ENCODE measurements around the gene JOSD2. TPM values are rescaled to one million over a fixed set of nuclear protein-coding genes. Genes with fewer than 3 reads are reported as not detected.

Gene JOSD2
- polyA plus RNA-seq, 6 donors from 2014 or later = 9.8 to 20.7 (median 12.2) TPM

DNA sequence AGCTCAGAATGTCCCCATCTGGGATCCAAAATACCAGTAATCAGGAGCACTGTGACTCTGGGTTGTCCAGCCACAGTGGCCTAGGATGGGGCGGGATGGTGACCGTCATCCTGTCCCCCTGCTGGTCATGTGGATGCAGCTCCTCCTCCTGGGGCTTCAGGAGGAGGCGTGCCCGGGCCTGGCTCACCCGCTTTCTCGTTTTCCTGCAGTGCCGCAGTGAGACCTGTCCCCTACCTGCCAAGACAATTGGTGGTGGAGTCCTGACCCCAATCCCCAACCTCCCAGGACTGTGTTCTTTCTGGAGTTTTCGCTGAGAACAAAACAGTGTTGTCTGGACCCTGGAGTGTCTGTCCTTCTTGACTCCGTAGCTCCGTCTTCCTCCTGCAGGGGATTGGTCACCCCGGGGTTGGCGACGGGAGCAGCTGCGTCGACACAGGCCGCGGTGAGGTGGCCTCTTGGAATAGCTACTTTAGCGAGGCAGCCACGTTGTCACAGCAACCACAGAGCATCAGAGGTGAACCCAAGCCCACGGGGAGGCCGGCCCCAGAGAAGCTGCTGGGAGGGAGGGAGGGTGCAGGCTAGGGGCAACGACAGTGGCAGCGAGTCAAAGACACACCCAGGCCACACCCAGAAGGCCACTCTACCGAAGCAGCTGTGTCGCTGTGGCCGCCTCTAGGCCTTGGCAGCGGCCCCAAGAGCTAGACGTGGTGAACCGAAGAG lies 44.8 kb downstream of the JOSD2 start:
- ATAC-seq (ENCODE audit: low read depth in 2 of 2) (no peak), DNase-seq (no peak)
- Mint-ChIP-seq H3K36me3 (no peaks in the 10 kb centered on the region), H3K4me1 (peaks cover 4 to 7% (median 5%) of the 10 kb centered on the region in 3 donors), H3K4me3 (no peak overlapping the region), H3K27ac (peak overlapping the region in 1 of 6 donors; percentile 54), H3K9me3 (no peaks in the 10 kb centered on the region), H3K27me3 (no peaks in the 10 kb centered on the region)

GRCh38 chr19:50465000-50465399 lies 46.0 kb downstream of the JOSD2 start:
- Mint-ChIP-seq H3K9me3 (no peaks in the 10 kb centered on the region), H3K27ac (no peak overlapping the region), H3K36me3 (no peaks in the 10 kb centered on the region), H3K4me1 (peaks cover 11 to 19% (median 14%) of the 10 kb centered on the region in 3 donors), H3K4me3 (no peak overlapping the region), H3K27me3 (no peaks in the 10 kb centered on the region)
- ATAC-seq (ENCODE audit: low read depth in 2 of 2) = no peak
- no peak for DNase-seq

GRCh38 chr19:50464348-50464747 lies 46.6 kb downstream of the JOSD2 start:
- no peaks in the 10 kb centered on the region for H3K36me3 Mint-ChIP-seq
- ATAC-seq (ENCODE audit: low read depth in 2 of 2) (no peak), DNase-seq (no peak)
- H3K27ac Mint-ChIP-seq = no peak overlapping the region
- H3K9me3 Mint-ChIP-seq = no peaks in the 10 kb centered on the region
- H3K27me3 Mint-ChIP-seq = no peaks in the 10 kb centered on the region
- no peak overlapping the region for H3K4me3 Mint-ChIP-seq
- peaks cover 18 to 25% (median 21%) of the 10 kb centered on the region in 3 donors for H3K4me1 Mint-ChIP-seq

DNA sequence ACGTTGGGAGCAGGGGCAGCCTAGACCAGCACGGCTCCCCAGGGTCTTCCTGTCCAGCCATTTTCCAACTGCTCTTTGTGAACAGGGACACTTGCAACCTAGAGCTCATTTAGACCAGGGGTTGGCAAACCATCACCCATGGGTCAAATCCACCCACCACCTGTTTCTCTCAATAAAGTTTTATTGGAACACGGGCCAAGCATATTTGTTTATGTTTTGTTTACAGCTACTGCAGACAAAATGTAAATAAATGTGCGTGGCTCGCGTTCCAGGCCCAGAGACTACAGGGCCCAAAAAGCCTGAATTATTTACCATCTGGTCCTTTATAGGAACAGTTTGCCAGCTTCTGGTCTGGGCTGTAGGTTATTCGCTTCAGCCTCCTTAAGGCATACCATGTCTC lies 48.0 kb downstream of the JOSD2 start:
- DNase-seq = no peak
- Mint-ChIP-seq H3K36me3 (no peaks in the 10 kb centered on the region), H3K27me3 (no peaks in the 10 kb centered on the region), H3K27ac (peak overlapping the region in 2 of 6 donors; percentile 54 to 59), H3K9me3 (no peaks in the 10 kb centered on the region), H3K4me3 (no peak overlapping the region), H3K4me1 (peaks cover 18 to 28% (median 21%) of the 10 kb centered on the region in 3 donors)
- ATAC-seq (ENCODE audit: low read depth in 2 of 2) = no peak

GRCh38 chr19:50461066-50461875 lies 49.7 kb downstream of the JOSD2 start:
- ATAC-seq (ENCODE audit: low read depth in 2 of 2) (peak; percentile 46 to 53), DNase-seq (peak; percentile 66)
- H3K36me3 Mint-ChIP-seq = peaks cover 0 to 8% of the 10 kb centered on the region in 2 donors
- H3K4me1 Mint-ChIP-seq = peaks cover 18 to 33% (median 21%) of the 10 kb centered on the region in 3 donors
- H3K27ac Mint-ChIP-seq = peak overlapping the region; percentile 90 to 99 (median 97)
- H3K4me3 Mint-ChIP-seq = peak overlapping the region; percentile 42 to 90 (median 62)
- H3K9me3 Mint-ChIP-seq = peaks cover 0 to 3% (median 0%) of the 10 kb centered on the region in 7 donors
- no peaks in the 10 kb centered on the region for H3K27me3 Mint-ChIP-seq

GRCh38 chr19:50460161-50460765 lies 50.7 kb downstream of the JOSD2 start:
- H3K4me3 Mint-ChIP-seq = peak overlapping the region; percentile 50 to 90 (median 75)
- peaks cover 21 to 38% (median 25%) of the 10 kb centered on the region in 3 donors for H3K4me1 Mint-ChIP-seq
- ATAC-seq (ENCODE audit: low read depth in 2 of 2) = peak; percentile 79 to 80
- H3K27ac Mint-ChIP-seq = peak overlapping the region; percentile 91 to 99 (median 98)
- peaks cover 0 to 3% (median 0%) of the 10 kb centered on the region in 7 donors for H3K9me3 Mint-ChIP-seq
- DNase-seq = peak; percentile 79
- H3K36me3 Mint-ChIP-seq = peaks cover 0 to 17% of the 10 kb centered on the region in 2 donors
- no peaks in the 10 kb centered on the region for H3K27me3 Mint-ChIP-seq

- peaks cover 0 to 17% of the 10 kb centered on the region in 2 donors for H3K36me3 Mint-ChIP-seq
- peaks cover 21 to 38% (median 25%) of the 10 kb centered on the region in 3 donors for H3K4me1 Mint-ChIP-seq
- peak overlapping the region; percentile 91 to 99 (median 98) for H3K27ac Mint-ChIP-seq
- peak overlapping the region; percentile 47 to 88 (median 71) for H3K4me3 Mint-ChIP-seq
- no peaks in the 10 kb centered on the region for H3K27me3 Mint-ChIP-seq
- peaks cover 0 to 3% (median 0%) of the 10 kb centered on the region in 7 donors for H3K9me3 Mint-ChIP-seq
- ATAC-seq (ENCODE audit: low read depth in 2 of 2) = no peak
- DNase-seq = no peak
These were observed 51.4 kb downstream of the JOSD2 start for GRCh38 chr19:50459638-50460037.

GRCh38 chr19:50459067-50459456 lies 51.9 kb downstream of the JOSD2 start:
- DNase-seq = no peak
- ATAC-seq (ENCODE audit: low read depth in 2 of 2) = no peak
- H3K9me3 Mint-ChIP-seq = peaks cover 0 to 3% (median 0%) of the 10 kb centered on the region in 7 donors
- no peak overlapping the region for H3K4me3 Mint-ChIP-seq
- H3K27me3 Mint-ChIP-seq = no peaks in the 10 kb centered on the region
- peaks cover 21 to 38% (median 25%) of the 10 kb centered on the region in 3 donors for H3K4me1 Mint-ChIP-seq
- H3K36me3 Mint-ChIP-seq = peaks cover 0 to 17% of the 10 kb centered on the region in 2 donors
- peak overlapping the region in 1 of 6 donors; percentile 91 for H3K27ac Mint-ChIP-seq

- Mint-ChIP-seq H3K36me3 (peaks cover 0 to 17% of the 10 kb centered on the region in 2 donors), H3K4me1 (peaks cover 21 to 38% (median 25%) of the 10 kb centered on the region in 3 donors), H3K27me3 (no peaks in the 10 kb centered on the region), H3K27ac (peak overlapping the region in 4 of 6 donors; percentile 67 to 91 (median 84)), H3K4me3 (peak overlapping the region in 5 of 8 donors; percentile 29 to 75 (median 47)), H3K9me3 (peaks cover 0 to 3% (median 0%) of the 10 kb centered on the region in 7 donors)
- no peak for DNase-seq
- ATAC-seq (ENCODE audit: low read depth in 2 of 2) = no peak
These were observed 52.5 kb downstream of the JOSD2 start for GRCh38 chr19:50458396-50459066.

DNA sequence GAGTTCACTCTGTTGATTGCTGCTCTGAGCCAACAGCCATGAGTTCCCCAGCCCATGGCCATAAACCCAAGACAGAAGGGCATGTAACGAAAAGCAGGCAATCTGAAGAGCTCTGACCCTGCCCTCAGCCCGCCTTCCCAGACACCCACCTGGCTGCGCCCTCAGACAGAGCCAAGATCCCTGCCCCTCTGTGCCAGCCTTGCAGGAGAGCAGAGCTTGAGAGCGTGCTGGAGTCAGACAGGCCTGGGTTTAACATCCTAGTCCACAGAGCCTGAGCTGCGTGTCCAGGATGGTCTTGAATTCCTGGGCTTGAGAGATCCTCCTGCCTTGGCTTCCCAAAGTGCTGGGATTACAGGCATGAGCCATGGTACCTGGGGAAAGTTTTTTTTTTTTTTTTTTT lies 53.7 kb downstream of the JOSD2 start:
- no peak for ATAC-seq (ENCODE audit: low read depth in 2 of 2)
- peaks cover 0 to 17% of the 10 kb centered on the region in 2 donors for H3K36me3 Mint-ChIP-seq
- H3K27ac Mint-ChIP-seq = peak overlapping the region in 1 of 6 donors; percentile 12
- peaks cover 0 to 3% (median 0%) of the 10 kb centered on the region in 7 donors for H3K9me3 Mint-ChIP-seq
- DNase-seq = no peak
- peaks cover 21 to 38% (median 25%) of the 10 kb centered on the region in 3 donors for H3K4me1 Mint-ChIP-seq
- peak overlapping the region in 1 of 8 donors; percentile 1 for H3K4me3 Mint-ChIP-seq
- H3K27me3 Mint-ChIP-seq = no peaks in the 10 kb centered on the region

All from naive B cell (primary cell).